GM12873 (cell line): Measurements from ENCODE around the gene ADORA2A.

ENCODE experiments used
- TF ChIP-seq, protein P1 (sequence below): IDR thresholded peaks from 2 replicates; pipeline ENCODE4 v1.5.1; 2012; ENCODE audit warnings: low read depth, mild to moderate bottlenecking, moderate library complexity, low read length, control low read depth; ENCODE audit not compliant: insufficient read depth; ENCODE audit errors: missing control alignments

Gene ADORA2A

DNA sequence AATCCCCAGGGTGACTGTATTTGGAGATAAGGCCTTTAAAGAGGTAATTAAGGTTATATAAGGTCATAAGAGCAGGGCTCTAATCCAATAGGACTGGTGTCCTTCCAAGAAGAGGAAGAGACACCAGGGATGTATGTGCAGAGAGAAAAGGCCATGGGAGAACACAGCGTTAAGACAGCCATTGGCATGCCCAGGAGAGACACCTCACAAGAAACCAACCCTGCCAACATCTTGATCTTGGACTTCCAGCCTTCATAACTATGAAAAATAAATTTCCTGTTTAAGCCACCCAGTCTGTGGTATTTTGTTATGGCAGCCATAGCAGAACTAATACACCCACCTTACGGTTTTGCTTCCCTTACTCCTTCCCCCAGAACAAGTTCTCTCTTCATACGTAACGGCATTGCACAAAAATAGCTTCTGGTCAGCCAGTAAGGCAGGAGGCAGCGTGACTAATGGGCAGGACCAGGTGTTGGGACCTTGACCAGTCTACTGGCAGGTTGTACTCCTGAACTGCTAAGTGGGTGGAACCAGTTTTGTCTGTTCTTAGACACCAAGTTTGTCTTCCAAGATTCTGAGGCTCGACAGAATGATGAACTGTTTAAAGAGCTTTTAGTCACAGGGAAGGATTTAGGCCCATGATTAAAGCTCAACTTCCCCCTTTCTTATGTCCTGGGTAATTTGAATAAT is 35.8 kb downstream of the ADORA2A start:
- TF ChIP-seq, protein P1, sequence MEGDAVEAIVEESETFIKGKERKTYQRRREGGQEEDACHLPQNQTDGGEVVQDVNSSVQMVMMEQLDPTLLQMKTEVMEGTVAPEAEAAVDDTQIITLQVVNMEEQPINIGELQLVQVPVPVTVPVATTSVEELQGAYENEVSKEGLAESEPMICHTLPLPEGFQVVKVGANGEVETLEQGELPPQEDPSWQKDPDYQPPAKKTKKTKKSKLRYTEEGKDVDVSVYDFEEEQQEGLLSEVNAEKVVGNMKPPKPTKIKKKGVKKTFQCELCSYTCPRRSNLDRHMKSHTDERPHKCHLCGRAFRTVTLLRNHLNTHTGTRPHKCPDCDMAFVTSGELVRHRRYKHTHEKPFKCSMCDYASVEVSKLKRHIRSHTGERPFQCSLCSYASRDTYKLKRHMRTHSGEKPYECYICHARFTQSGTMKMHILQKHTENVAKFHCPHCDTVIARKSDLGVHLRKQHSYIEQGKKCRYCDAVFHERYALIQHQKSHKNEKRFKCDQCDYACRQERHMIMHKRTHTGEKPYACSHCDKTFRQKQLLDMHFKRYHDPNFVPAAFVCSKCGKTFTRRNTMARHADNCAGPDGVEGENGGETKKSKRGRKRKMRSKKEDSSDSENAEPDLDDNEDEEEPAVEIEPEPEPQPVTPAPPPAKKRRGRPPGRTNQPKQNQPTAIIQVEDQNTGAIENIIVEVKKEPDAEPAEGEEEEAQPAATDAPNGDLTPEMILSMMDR: no peak

DNA sequence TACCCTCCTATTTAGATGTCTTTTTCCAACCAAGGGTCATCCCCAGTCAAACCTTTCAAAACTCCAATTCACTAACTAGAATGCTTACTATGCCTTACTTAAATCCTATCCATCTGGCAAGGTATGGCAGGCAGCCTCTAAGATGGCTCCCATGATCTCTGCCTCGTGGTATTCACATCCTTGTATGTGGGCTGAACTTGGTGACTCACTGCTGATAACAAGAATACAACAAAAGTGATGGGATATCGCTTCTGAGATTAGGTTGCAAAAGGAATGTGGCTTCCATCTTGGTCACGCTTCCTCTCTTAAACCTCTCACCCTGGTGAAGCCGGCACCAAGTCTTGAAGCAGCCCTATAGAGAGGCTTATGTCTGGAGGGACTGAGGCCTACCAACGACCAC is 38.2 kb downstream of the ADORA2A start:
- TF ChIP-seq, protein P1: no peak

DNA sequence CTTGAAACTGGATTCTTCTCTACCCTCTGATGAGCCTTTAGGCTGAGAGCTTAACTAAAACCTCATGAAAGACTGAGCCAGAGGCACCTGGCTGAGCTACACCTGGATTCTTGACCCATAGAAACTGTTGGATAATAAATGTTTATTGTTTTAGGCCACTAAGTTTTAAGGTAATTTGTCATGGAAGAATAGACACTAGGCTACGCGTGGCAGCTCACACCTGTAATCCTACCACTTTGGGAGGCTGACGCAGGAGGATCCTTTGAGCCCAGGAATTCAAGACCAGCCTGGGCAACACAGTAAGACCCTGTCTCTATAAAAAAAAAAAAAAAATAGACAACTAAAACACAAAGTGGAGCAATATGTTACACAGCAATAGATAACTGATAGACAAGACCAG is 38.6 kb downstream of the ADORA2A start:
- TF ChIP-seq, protein P1: no peak

DNA sequence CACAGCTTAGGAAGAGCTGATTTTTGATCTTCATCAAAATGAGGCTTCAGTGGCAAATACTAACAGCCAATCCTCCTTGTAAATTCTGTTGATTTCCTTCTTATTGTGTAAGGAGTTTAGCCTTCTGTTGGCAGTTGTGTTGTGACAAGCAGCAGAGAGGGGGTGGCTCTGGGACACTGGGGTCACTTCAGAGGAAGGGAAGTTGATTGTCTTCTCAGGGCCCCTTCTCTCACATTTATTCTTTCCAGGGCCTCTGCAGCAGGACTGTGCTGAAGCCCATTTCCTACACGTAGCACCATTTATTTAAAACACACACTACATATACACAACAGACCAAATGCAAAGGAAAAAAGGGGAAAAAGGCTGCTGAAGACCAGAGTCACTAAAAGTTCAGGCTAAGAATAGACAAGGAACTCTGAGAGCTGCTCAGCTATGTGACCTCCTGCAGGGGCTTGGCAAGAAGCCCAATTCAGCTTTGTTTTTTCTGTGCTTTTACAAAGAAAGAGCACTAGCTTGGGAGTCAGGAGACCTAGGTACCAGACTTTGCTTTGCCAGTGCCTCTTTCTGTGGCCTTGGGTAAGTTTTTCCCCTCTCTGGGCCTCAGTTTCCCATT is 39.4 kb downstream of the ADORA2A start:
- TF ChIP-seq, protein P1: no peak

DNA sequence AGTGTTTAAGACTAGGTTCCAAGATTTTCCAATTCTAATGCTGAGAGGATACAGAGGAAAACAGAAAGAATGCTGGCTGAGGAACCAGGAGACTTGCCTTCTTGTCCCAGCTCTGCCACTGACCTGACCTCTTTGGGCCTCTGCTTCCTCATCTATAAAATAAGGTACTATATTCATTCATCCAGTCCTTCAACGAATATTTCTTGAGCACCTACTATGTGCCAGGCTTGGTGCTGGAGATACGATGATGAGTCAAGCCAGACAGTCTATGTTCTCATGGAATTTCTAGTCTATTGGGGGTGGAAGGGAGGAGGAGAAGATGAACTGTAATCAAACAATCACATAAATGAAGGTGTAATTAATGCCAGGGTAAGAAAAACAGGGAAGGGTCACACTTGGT is 39.9 kb downstream of the ADORA2A start:
- TF ChIP-seq, protein P1: no peak

DNA sequence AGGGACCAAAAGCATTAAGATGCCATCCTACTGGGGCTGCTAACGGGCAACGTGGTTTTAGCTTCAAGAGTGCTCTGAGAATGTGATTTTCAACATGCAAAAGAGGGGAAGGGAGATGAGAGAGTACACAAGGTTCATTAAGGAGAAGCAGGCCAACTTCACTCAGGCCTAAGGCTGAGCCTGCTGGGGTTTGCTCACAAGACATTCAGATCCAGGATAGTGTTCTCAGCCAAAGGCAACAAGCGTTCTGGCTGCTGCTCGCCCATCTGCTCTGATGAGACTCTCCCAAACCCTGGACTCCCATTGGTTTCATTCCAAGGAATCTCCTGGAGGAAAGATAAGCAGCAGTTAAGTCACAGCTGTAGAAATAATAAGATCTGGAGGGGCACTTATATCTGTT is 44.2 kb downstream of the ADORA2A start:
- TF ChIP-seq, protein P1: no peak

DNA sequence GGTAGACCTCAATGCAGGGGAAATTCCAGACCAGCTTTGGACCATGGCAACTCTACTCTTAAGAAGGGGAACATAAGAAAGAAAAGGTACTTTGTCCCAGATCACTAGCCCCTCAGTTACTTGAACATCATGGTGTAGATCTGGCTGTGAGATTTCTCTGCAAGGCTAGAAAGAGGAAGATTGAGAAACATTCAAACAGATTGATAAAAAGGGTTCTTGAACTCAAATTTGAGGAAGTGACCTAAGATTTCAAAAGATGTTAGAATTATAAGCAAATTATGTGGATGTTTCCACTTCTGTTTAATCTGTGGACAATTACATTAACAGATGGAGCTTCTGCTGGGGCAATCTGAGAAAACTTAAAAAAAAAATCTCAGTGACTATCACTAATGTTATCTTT is 45.9 kb downstream of the ADORA2A start:
- TF ChIP-seq, protein P1: no peak
